ENCODE data around the gene CNTNAP2. TPM values are rescaled to one million over a fixed set of nuclear protein-coding genes. Genes with fewer than 3 reads are reported as not detected.

CNTNAP2 gene
- total and polyA plus RNA-seq, 11 donors: 0.01 to 2.6 (median 0.31) TPM; not detected in 3

- no peak overlapping the region for H3K4me3 ChIP-seq
- DNase-seq: no peak
- TF ChIP-seq CTCF (IDR thresholded peaks at IDR 0.05) (no peak), POLR2A (IDR thresholded peaks at IDR 0.05) (no peak)
- H3K9me3 ChIP-seq: no peaks in the 10 kb centered on the region
- H3K27me3 ChIP-seq: no peaks in the 10 kb centered on the region
- ATAC-seq: no peak
- intact Hi-C loops (cut with DNase I): no loop called here
- no peak overlapping the region for H3K27ac ChIP-seq
- WGBS, 4 donors: 90 to 97% (median 95%) methylated on average over 3 of the region's 3 CpGs
- H3K4me1 ChIP-seq: no peaks in the 10 kb centered on the region
- H3K36me3 ChIP-seq: no peaks in the 10 kb centered on the region
Measured at GRCh38 chr7:147060070-147060469, 943.5 kb downstream of the CNTNAP2 start.

- no peak overlapping the region for H3K27ac ChIP-seq
- no peak for DNase-seq
- H3K4me3 ChIP-seq: no peak overlapping the region
- intact Hi-C loops (cut with DNase I): no loop called here
- H3K27me3 ChIP-seq: no peaks in the 10 kb centered on the region
- ATAC-seq: no peak
- no peaks in the 10 kb centered on the region for H3K36me3 ChIP-seq
- WGBS, 4 donors: 69 to 78% (median 75%) methylated on average over 4 of the region's 4 CpGs
- H3K4me1 ChIP-seq: no peaks in the 10 kb centered on the region
- TF ChIP-seq CTCF (IDR thresholded peaks at IDR 0.05) (no peak), POLR2A (IDR thresholded peaks at IDR 0.05) (no peak)
- no peaks in the 10 kb centered on the region for H3K9me3 ChIP-seq
Measured at GRCh38 chr7:147062897-147063296, 946.3 kb downstream of the CNTNAP2 start.

- intact Hi-C loops (cut with DNase I): no loop called here
- no peak for DNase-seq
- H3K9me3 ChIP-seq: no peaks in the 10 kb centered on the region
- TF ChIP-seq CTCF (IDR thresholded peaks at IDR 0.05): no peak
- TF ChIP-seq POLR2A (IDR thresholded peaks at IDR 0.05): no peak
- H3K27me3 ChIP-seq: no peaks in the 10 kb centered on the region
- ATAC-seq: no peak
- H3K36me3 ChIP-seq: no peaks in the 10 kb centered on the region
- WGBS, 4 donors: 24 to 57% (median 47%) methylated on average over 5 of the region's 5 CpGs
- H3K4me3 ChIP-seq: no peak overlapping the region
- H3K27ac ChIP-seq: no peak overlapping the region
- no peaks in the 10 kb centered on the region for H3K4me1 ChIP-seq
Measured at GRCh38 chr7:147068842-147069241, 952.2 kb downstream of the CNTNAP2 start.

GRCh38 chr7:147069771-147070170 is 953.2 kb downstream of the CNTNAP2 start:
- H3K36me3 ChIP-seq: no peaks in the 10 kb centered on the region
- no peak overlapping the region for H3K27ac ChIP-seq
- no peak for TF ChIP-seq CTCF (IDR thresholded peaks at IDR 0.05)
- no peak overlapping the region for H3K4me3 ChIP-seq
- WGBS, 4 donors: 52 to 69% (median 65%) methylated on average over 1 of the region's 1 CpG
- ATAC-seq: no peak
- no peaks in the 10 kb centered on the region for H3K9me3 ChIP-seq
- no peaks in the 10 kb centered on the region for H3K4me1 ChIP-seq
- intact Hi-C loops (cut with DNase I): no loop called here
- no peak for DNase-seq
- no peaks in the 10 kb centered on the region for H3K27me3 ChIP-seq

All from heart left ventricle (tissue), 16 donors.